Esophagus squamous epithelium (tissue), 4 donors: ENCODE measurements around the gene PLA2G12A.

Experiments used
- POLR2A ChIP-seq, 4 donors: fragments of 450-650 bp; IDR thresholded peaks; one replicate each; pipeline ENCODE4 v1.6.1; 2017; ENCODE audit warnings: antibody characterized with exemption in 4 of 4, mild to moderate bottlenecking in 4 of 4, moderate library complexity in 3 of 4
- TF ChIP-seq, protein P1 (sequence below), 6 experiments: fragments of 450-650 bp in 4 of 6; fragments of 200-600 bp in 2 of 6; sonication (generic) in 2 of 6; IDR thresholded peaks; one replicate each; pipeline ENCODE4 v1.5.1; 2016 to 2019; ENCODE audit warnings: antibody characterized with exemption in 6 of 6, mild to moderate bottlenecking in 4 of 6, moderate library complexity in 4 of 6

DNA sequence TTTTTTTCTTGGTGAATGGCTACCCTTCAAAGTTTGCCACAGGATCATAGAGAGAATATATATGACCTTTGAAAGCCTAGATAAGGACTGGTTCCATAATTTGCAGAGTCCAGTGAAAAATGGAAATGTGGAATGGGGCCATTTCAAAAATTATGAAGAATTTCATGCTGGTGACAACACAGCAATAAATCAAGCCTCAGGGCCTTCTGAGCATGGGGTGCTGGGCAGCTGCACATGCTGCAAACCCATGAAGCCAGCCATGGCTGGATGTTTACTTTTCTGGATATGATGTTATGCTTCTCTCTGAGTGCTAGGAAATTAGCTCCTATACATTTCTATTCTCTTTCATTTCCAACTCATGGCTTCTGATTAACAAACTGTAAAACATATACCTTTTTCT, 16.0 kb upstream of the PLA2G12A start:
- TF ChIP-seq, protein P1, sequence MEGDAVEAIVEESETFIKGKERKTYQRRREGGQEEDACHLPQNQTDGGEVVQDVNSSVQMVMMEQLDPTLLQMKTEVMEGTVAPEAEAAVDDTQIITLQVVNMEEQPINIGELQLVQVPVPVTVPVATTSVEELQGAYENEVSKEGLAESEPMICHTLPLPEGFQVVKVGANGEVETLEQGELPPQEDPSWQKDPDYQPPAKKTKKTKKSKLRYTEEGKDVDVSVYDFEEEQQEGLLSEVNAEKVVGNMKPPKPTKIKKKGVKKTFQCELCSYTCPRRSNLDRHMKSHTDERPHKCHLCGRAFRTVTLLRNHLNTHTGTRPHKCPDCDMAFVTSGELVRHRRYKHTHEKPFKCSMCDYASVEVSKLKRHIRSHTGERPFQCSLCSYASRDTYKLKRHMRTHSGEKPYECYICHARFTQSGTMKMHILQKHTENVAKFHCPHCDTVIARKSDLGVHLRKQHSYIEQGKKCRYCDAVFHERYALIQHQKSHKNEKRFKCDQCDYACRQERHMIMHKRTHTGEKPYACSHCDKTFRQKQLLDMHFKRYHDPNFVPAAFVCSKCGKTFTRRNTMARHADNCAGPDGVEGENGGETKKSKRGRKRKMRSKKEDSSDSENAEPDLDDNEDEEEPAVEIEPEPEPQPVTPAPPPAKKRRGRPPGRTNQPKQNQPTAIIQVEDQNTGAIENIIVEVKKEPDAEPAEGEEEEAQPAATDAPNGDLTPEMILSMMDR (IDR thresholded peaks at IDR 0.05) = no peak
- no peak for TF ChIP-seq POLR2A (IDR thresholded peaks at IDR 0.05)
